Renal cortex interstitium (tissue), 11 donors: Measurements from ENCODE around the gene TRIM29. TPM values are rescaled to one million over a fixed set of nuclear protein-coding genes. Genes with fewer than 3 reads are reported as not detected.

Source experiments
- DNase-seq, 11 donors: peaks; one replicate each; pipeline ENCODE4 v3.0.0-alpha.2; 2013; ENCODE audit warnings: low read depth in 9 of 11, low spot score in 4 of 11; ENCODE audit errors: extremely low read depth in 1 of 11
- polyA plus RNA-seq, 3 donors: library from polyadenylated mRNA; unstranded; fragments of 120-200 nt; gene quantifications; one replicate each; pipeline ENCODE4 v1.2.1, GENCODE V29; 2013; ENCODE audit not compliant: insufficient read length in 3 of 3

Gene TRIM29
- polyA plus RNA-seq, 3 donors = 0.62 to 5.0 (median 2.0) TPM

DNA sequence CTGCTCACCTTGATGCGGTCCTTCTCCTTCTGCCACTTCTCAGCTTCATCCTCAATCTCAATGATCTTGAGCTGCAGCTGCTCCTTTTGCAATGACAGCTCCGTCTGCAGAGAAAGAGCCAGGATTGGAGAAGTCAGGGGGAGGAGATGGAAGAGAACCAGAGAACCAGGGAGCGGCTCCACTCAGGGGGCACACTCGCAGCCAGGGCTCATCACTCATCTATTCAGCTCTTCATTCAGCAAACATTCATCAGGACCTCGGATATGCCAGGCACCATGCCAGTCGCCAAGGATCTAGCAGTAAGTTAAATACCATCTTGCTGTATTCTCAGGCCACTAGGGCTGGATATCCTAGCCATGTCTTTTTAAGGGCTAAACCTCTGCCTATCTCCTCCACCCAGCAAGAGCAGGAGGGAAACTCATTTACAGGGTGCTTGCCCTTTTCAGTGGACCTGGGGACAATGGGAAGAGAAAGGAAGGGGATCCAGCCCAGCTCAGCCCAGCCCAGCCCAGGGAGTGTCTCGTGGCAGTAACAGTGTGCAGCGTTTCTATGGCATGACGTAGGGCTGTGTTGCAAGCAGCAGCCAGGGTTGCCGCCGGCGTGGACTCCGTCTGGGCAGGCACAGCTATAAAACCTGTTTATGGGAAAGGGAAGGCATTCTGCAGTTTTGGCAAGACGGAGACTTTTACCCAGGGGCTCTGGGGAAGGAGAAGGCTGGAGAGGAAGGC, 9.4 kb downstream of the TRIM29 start:
- peak in 4 of 11 donors; percentile 26 to 36 (median 36) for DNase-seq

DNA sequence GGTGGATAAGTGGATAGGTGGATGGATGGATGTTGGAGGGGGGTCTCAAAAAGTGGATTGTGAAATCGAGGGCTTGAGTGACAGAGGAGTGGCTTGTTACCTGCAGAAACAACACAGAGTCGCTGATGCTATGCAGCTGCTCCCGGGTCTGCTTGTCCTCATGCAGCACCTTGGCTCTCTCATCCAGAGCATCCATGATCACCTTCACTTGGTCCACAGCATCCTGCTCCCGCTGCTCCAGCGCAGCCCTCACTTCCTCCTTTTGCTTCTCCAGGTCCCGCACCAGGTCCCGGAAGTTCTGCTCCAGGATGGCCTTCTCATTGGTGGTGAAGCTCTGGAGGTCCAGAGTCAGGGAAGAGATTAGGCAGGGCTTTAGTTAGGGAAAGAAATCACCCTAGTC, 10.7 kb downstream of the TRIM29 start:
- DNase-seq = no peak

DNA sequence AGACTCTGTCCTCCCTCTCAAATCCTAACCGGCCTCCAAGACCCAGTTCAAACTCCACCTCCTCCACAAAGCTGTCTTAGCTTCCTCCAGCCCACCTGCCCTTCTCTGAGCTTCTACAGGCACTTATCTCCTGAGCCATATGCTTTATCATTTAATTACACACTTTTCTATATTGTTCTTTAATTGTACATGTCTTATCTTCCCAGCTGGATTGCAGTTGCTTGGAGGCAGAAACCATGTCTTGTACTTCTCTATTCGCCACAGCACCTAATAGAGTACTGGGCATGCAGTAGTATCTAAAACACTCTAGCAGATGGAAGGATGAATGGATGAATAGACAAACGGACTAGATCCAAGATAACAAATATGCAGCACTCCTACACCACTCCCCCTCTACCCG, 11.3 kb downstream of the TRIM29 start:
- DNase-seq = no peak

DNA sequence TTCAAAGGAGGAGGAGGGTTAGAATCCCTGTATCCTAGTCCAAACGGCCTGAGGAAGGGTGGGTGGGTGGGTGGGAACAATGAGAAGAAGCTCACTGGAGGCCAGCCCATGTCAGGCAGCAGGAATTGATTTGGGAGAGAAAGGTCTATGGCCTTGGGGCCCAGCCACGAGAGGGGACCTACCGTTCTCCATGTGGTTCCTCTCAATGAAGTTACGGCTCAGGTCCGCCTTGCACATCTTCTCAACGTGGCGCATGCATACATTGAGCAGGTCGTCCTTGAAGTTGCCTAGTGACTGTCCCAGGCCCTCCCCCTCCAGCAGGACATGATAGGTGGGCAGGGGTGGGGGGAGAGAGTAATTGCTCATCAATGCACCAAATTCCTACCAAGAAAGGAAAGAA, 12.4 kb downstream of the TRIM29 start:
- no peak for DNase-seq

DNA sequence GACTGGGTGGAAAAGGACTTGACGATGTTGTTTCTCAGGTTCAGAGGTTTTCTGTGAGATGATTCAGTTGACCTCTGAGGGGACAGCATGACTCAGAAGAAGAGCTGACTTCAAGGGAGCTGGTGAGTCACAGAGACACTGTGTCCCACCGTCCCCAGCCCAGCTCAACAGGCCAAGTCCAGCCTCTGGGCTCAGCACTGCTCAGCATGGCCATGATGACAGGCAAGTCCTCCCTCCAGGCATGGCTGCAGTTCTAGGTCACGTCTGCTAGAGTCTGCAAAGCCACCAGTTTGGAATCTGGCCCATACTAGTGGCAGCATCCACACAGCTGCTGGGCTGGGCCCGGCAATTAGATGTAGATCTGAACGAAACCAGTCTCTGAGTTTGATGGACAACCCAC, 12.9 kb downstream of the TRIM29 start:
- no peak for DNase-seq

DNA sequence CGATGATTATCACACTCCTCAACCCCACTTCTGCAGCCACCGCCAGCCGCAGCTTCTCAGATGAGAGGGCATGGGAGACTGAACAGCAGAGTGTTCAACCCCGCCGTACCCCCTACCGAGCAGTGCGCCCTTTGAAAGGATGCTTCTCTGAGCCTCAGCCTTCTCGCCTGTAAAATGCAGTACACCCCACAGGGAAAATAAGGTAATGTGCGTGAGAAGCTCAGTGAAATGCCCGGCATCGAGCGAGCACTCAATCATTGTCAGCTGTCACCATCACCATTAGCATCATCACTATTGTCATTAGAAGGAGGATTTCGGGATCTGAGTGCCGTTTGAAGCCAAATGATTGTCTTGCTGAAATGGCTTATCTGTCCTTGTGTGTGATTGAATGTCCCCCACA, 13.6 kb downstream of the TRIM29 start:
- no peak for DNase-seq

DNA sequence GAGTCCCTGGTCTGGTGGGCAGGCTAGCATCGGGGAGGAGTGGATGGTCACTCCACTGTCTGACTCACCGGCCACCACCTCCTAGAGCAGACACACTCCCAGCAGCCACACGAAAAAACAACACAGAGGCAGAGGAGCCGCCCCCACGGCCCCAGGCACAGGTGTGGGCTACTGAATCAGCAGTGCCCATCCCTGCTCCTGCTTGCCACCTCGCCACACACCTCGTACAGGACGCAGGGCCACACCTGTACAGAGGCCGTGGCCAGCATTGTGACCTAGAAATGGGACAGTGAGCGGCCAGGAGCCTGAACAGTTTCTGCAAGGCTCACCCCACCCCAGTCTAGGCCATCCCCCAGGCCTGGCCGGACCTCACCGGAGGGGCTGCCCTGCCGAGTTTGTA, 14.0 kb downstream of the TRIM29 start:
- no peak for DNase-seq

DNA sequence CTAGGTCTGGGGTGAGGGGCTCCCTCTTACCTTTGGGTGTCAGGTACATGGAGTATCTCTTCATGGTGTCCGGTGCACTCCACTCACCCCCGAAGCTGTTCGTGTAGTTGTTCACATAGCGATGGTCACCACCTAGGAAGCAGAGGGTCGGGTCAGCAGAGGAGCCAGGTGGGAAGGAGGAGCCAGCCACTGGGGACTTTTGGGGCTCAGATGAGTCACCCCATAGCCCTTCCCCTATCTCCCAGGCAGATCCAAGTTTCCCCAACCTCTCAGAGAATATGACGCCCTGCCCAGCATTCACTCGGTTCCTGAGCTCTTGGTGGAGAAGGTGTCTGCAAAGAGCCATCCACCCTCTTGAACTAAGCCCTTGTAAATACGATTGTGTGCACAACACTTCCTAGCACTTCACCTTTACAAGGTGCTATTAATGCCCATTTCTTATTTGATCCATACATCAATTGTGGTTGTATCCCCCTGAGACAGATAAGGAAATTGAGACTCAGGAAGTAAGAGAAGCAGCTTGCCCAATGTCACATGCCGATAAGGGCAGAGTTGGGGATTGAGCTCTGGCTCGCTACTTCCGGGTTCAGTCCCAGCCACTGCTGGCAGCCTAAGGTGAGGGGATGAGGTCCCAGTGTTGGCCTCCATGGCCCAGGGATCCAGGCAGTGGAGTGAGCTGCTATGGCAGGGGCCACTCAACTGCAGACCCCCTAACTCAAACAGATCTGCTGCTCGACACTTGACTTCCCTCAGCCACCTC, 14.8 kb downstream of the TRIM29 start:
- DNase-seq = no peak

DNA sequence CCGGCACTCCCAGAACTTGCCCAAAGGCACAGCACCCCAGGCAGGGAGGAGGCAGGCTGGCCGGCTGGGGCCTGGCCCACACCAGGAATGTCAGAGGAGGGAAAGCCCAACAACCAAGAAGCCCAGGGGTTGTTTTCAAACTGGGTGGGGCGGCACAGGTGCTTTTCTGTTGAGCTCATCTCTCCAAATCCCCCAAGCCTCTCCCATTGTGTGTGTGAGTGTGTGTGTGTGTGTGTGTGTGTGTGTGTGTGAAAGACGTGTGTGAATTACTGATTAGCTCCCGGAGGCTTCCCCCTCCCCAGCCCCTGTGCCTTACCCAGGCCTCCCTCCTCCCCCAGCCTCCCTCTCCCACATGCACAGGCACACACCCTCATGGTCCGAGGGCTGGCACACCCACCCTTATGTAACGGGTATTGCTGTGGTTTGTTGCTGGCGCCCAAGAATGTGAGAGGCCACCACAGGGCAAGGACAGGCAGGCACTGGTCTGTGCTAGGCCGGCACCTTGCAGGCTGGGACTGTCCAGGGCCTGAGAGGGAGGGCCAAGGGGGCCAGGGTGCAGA, 15.9 kb downstream of the TRIM29 start:
- DNase-seq = no peak

DNA sequence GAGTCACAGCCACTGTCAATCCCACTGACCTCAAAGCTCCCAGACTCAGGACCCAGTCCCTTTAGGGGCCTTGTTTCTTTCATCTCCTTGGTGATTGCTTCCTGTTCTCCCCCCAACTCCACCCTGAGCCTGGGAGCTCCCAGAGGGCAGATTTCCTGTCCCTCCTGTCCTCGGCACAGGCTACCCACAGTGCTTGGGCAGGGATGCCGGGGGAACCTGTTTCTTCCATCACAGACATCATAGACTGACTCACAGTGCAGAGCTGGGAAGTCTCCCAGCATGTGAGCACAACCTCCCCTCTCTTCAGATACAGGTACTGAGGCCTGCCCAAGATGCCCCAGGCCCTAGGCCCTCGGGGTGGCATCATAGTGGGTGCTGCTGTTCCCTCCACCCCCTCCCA, 16.6 kb downstream of the TRIM29 start:
- no peak for DNase-seq

DNA sequence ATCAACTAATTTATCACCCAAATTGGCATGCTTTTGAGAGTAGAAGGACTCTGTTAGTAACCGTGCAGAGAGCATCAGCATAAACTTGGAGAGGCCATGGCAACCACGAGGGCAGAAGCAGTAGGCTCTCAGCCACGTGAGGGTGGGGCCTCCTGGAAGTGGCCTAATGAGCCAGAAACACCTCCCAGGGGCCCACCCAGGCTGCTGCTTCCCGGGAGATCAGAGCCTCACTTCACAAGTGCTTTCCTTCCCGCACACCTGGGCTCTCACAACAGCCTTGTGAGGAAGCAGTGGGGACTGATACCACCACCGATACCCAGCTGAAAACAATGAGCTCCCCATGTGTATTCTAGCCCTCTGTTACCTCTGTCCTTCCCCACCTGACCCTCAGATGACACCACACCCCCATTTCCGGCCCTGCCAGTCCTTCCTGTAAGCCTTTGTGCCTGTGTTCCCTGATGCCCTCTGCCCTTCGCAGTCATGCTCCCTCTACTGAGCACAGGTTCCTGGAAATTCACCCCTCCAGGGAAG, 17.0 kb downstream of the TRIM29 start:
- no peak for DNase-seq

DNA sequence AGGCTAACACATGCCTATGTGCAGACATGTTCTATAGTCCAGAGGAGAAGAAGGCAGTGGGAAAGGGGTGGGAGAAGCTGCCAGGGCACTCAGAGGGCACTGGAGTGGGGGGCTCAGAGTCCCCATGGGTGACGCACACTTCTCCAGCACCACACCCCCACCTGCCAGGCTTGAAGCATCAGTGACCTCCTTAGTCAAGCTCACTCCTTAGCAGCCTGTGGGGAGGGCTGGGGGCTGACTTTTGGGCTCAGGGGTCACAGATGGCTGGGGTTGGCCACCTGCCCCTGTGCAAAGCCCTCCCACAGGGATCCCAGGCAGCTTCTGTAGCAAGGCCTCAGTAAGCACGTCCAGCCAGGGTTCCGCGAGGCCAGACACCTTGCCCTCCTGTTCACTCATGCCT, 18.8 kb downstream of the TRIM29 start:
- no peak for DNase-seq

DNA sequence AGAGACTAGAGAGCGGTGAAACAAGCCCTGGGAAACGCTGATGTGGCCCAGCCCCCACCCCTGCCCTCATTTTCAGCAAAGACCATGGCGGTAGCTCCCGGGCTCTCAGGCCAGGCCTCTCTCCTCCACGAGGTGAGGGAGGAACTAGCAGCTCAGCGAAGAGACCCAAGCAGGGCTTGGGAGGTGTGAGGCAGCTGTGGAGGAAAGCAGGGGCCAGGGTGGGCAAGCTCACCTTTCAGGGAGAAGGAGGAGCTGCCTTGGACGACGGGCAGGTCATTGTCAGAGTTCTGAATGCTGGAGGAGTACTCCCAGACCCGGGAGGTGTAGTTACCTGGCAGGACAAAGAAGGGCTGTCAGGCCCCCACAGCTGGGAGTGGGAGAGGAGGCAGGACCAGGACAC, 19.9 kb downstream of the TRIM29 start:
- DNase-seq = no peak

DNA sequence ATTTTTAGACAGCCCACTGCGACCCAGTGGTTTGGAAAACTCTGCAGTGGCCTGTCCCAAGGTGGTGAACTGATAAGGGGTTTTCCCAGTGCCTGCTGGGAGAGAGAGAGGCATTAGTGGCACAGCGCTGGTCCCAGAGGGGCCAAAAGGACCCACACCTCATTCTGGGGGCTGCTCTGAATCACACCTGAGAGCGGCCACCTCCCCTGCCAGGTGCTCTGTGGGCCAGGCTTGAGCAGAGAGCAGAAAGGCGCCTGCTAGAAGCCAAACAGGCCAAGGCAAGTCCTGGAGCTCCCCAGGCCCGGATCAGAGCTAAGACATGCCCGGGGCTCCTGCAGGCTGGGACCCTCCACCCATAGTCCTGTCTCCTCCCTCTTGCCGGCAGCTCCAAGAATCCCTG, 20.9 kb downstream of the TRIM29 start:
- DNase-seq = no peak

DNA sequence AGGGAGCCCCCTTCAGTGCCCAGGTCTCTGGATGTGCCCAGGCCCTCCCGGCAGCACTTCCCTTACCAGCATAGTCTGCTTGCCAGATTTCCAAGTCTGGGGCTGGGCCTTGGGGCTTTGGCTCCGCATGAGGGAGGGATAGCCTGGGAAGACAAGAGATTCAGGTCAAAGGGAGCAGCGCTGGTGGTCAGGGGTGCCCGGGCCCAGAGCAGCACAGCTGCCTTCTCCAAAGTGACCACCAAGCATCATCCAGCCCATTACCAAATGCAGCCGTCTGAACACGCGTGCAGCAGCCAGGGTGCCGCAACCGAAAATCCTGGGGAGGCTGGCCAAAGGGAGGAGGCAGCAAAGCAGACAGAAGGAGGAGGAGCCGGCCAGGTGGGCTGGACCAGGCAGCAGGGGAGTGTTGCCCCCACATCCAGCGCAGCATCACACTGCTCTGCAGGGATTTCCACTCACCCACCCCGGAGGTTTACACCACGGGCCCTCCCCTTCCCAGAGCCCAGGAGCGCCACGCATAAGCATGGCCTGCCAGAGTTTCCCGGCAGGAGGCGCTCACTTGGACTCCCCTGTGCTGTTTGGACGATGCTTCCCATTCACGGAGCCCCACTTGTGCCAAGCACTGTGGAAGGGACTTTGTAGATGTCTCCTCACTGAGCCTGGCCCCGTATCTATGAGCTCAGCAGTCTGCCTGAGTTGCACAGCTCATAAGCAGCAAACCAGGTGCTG, 22.5 kb downstream of the TRIM29 start:
- DNase-seq = no peak

DNA sequence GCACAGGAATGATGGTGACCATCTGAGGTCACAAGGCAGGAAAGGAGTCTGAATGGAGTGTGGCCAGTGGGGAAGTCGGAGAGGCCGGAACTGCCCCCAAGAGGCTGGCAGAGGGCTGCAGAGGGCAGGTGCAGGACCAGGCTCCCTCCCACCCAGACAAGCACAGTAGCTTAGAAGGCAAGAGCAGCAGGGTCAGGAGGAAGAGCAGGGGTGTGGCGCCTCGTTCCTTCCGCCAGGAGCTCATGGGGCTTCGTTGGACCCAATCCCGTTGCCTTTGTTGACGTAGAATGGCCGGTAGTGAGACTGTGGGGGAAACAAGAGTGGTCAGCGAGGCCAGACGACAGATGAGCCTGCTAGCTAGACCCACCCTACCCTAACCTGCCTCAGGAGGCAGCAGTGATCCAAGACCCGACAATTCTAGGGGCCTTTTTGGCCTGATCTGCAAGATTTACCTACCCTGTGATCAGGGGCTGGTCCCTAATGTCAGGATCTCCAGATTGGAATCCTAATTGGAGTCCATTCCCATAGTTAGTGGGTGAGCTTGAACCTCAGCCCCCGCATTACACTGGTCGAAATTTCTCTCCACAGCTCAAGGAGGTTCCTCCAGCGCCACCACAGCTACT, 25.6 kb downstream of the TRIM29 start:
- DNase-seq = no peak

DNA sequence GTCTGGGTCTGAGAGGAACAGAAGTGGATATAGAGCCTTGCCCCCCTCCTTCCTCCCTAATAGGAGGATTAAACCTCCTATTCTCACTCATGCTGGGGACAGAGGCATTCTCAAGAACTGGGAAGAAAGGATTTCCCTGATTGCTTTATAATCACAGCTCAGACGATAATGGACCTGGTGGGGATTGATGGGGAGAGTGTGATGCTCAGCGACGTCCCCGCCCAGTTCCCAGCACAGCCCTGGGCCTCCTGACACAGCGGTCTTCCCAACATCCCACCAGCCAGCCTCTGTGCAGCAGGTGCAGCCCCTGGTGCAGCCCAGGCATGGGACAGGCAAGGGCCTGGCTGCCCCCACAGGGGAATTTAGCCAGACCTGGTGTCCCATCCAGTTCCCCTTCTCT, 28.4 kb downstream of the TRIM29 start:
- no peak for DNase-seq

DNA sequence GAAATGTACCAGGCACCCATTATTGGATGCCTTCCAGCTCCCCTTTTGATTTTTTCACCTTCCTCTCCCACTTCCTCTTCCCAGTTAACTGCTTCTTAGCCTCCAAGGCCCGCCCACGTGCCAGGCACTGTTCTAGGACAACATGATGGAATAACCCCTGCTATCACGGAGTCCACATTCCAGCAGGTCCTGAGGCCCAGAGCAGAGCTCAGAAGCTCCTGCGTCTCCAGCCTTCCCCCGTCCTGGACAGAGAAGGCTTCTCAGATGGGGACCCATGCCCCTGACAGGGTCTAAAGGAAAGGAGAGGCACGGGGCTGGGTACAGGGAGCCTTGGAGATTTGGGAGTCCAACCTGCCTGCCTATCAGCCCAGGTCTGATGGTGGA, 29.1 kb downstream of the TRIM29 start:
- no peak for DNase-seq

DNA sequence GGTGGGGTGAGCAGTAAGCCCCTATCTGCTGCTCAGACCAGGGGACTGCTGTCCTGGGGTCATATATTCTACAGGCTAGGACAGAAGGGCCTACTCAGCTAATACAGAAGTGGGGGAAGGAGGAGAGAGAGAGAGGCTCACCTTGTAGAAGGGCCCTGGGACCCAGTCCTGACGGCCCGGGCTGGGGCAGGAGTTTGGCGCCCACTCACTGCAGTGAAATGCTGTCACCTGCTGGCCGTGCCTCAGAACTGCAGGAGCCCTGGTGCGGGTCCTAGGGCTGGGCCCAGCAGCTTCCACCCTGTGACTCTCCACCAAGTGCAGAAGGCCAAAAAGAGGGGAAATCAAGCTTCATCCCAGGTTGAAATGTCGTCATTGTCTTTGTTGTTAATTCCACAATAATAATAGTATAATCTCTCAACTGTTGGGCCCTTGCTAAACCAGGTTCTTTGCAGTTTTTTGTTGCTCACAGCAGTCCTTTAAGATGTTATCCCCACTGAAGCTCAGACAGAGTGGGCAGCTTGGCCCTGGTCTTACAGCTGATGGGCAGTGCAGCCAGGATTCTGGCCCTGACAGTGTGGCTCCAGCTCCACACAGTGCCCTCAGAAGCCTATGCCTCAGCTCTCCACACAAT, 29.6 kb downstream of the TRIM29 start:
- peak in 6 of 11 donors; percentile 31 to 57 (median 52) for DNase-seq
